HepG2 (cell line): Measurements from ENCODE around the gene ZNF732.
"Not testable (repeated sequence)": the region's sequence is repeated elsewhere in the genome, so short reads cannot be mapped to it uniquely, and the experiment has no call there.

Experiments used
- CTCF ChIP-seq: sonication (generic); formaldehyde crosslinking; IDR thresholded peaks from 2 replicates; pipeline ENCODE4 v1.5.0; 2020; ENCODE audit warnings: mild to moderate bottlenecking, missing genetic modification reagents, moderate library complexity
- POLR2A ChIP-seq, 2 experiments: IDR thresholded peaks; 2 replicates each; pipeline ENCODE4 v1.6.1; 2011; ENCODE audit warnings: low read depth in 2 of 2, low read length in 2 of 2, mild to moderate bottlenecking in 1 of 2, moderate library complexity in 1 of 2; ENCODE audit not compliant: insufficient read depth in 1 of 2
- SKI ChIP-seq: fragments of 450-650 bp; IDR thresholded peaks from one replicate; pipeline ENCODE4 v1.6.1; 2018; ENCODE audit warnings: mild to moderate bottlenecking; ENCODE audit not compliant: partially characterized antibody
- SPEN ChIP-seq: sonication (generic); formaldehyde crosslinking; IDR thresholded peaks from 2 replicates; pipeline ENCODE4 v1.5.1; 2020; ENCODE audit warnings: low read depth, mild to moderate bottlenecking, missing genetic modification reagents
- ZBTB25 ChIP-seq: IDR thresholded peaks from 2 replicates; pipeline ENCODE4 v1.6.1; 2018; ENCODE audit warnings: missing genetic modification reagents
- ZNF180 ChIP-seq: sonication (generic); formaldehyde crosslinking; IDR thresholded peaks from 2 replicates; pipeline ENCODE4 v1.4.0; 2020; ENCODE audit warnings: low read depth, missing genetic modification reagents, borderline replicate concordance
- ZNF367 ChIP-seq: sonication (generic); formaldehyde crosslinking; IDR thresholded peaks from 2 replicates; pipeline ENCODE4 v1.4.0; 2020; ENCODE audit warnings: missing genetic modification reagents, borderline replicate concordance
- ZZZ3 ChIP-seq: sonication (generic); formaldehyde crosslinking; IDR thresholded peaks from 2 replicates; pipeline ENCODE4 v1.4.0; 2020; ENCODE audit warnings: missing genetic modification reagents, mild to moderate bottlenecking, borderline replicate concordance
- TF ChIP-seq, protein P1 (sequence below): sonication (generic); formaldehyde crosslinking; IDR thresholded peaks from 2 replicates; pipeline ENCODE4 v1.4.0; 2020; ENCODE audit warnings: missing genetic modification reagents

GRCh38 chr4:304516-304915 lies 758 bp downstream of the ZNF732 start:
- TF ChIP-seq ZNF367 (CRISPR knock-in tag); SPEN; CTCF; SKI; ZNF180; POLR2A (IDR thresholded peaks at IDR 0.05; ENCODE audit: insufficient read depth in 1 of 2, low read depth in 2 of 2, low read length in 2 of 2); ZZZ3; ZBTB25 (CRISPR knock-in tag): not testable (repeated sequence)
- TF ChIP-seq, protein P1, sequence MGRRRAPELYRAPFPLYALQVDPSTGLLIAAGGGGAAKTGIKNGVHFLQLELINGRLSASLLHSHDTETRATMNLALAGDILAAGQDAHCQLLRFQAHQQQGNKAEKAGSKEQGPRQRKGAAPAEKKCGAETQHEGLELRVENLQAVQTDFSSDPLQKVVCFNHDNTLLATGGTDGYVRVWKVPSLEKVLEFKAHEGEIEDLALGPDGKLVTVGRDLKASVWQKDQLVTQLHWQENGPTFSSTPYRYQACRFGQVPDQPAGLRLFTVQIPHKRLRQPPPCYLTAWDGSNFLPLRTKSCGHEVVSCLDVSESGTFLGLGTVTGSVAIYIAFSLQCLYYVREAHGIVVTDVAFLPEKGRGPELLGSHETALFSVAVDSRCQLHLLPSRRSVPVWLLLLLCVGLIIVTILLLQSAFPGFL (CRISPR knock-in tag) = not testable (repeated sequence)
